Measurements from ENCODE around the gene PMM2.
"Not testable (repeated sequence)": the region's sequence is repeated elsewhere in the genome, so short reads cannot be mapped to it uniquely, and the experiment has no call there.

PMM2 gene

GRCh38 chr16:8874388-8874787 lies 76.7 kb downstream of the PMM2 start:
- DNase-seq (ENCODE audit: low read depth in 1 of 2, low spot score in 1 of 2), result no peak
- in situ Hi-C loops (cut with HindIII; ENCODE audit: low pct_unique_long_range_greater_than_20kb, low sequenced_read_pairs), result no loop called here
- no peak for TF ChIP-seq JUND (IDR thresholded peaks at IDR 0.05; ENCODE audit: low read depth)

GRCh38 chr16:8875317-8875716 lies 77.7 kb downstream of the PMM2 start:
- DNase-seq (ENCODE audit: low read depth in 1 of 2, low spot score in 1 of 2); in situ Hi-C loops (cut with HindIII; ENCODE audit: low pct_unique_long_range_greater_than_20kb, low sequenced_read_pairs): not testable (repeated sequence)

- no peak for TF ChIP-seq JUND (IDR thresholded peaks at IDR 0.05; ENCODE audit: low read depth)
- DNase-seq (ENCODE audit: low read depth in 1 of 2, low spot score in 1 of 2), result no peak
- in situ Hi-C loops (cut with HindIII; ENCODE audit: low pct_unique_long_range_greater_than_20kb, low sequenced_read_pairs), result no loop called here
Observed at GRCh38 chr16:8877894-8878522, 80.4 kb downstream of the PMM2 start.

GRCh38 chr16:8878523-8878911 lies 80.9 kb downstream of the PMM2 start:
- TF ChIP-seq JUND (IDR thresholded peaks at IDR 0.05; ENCODE audit: low read depth), result no peak
- DNase-seq (ENCODE audit: low read depth in 1 of 2, low spot score in 1 of 2), result no peak
- in situ Hi-C loops (cut with HindIII; ENCODE audit: low pct_unique_long_range_greater_than_20kb, low sequenced_read_pairs), result no loop called here

GRCh38 chr16:8880839-8881510 lies 83.3 kb downstream of the PMM2 start:
- no peak for TF ChIP-seq JUND (IDR thresholded peaks at IDR 0.05; ENCODE audit: low read depth)
- in situ Hi-C loops (cut with HindIII; ENCODE audit: low pct_unique_long_range_greater_than_20kb, low sequenced_read_pairs), result no loop called here
- DNase-seq (ENCODE audit: low read depth in 1 of 2, low spot score in 1 of 2), result no peak

GRCh38 chr16:8882041-8882617 lies 84.5 kb downstream of the PMM2 start, which contains the start of gene LITAFD:
TSS of gene LITAFD (plus strand) at chr16:8882351. CDS start at chr16:8884356, 2,005 bp downstream.
- no peak for DNase-seq (ENCODE audit: low read depth in 1 of 2, low spot score in 1 of 2)
- in situ Hi-C loops (cut with HindIII; ENCODE audit: low pct_unique_long_range_greater_than_20kb, low sequenced_read_pairs), result no loop called here
- TF ChIP-seq JUND (IDR thresholded peaks at IDR 0.05; ENCODE audit: low read depth), result no peak

- TF ChIP-seq JUND (IDR thresholded peaks at IDR 0.05; ENCODE audit: low read depth), result no peak
- in situ Hi-C loops (cut with HindIII; ENCODE audit: low pct_unique_long_range_greater_than_20kb, low sequenced_read_pairs), result no loop called here
- DNase-seq (ENCODE audit: low read depth in 1 of 2, low spot score in 1 of 2), result no peak
Observed at GRCh38 chr16:8882725-8883377, 85.2 kb downstream of the PMM2 start.

GRCh38 chr16:8885674-8886592 lies 88.3 kb downstream of the PMM2 start:
- DNase-seq (ENCODE audit: low read depth in 1 of 2, low spot score in 1 of 2), result no peak
- no peak for TF ChIP-seq JUND (IDR thresholded peaks at IDR 0.05; ENCODE audit: low read depth)
- in situ Hi-C loops (cut with HindIII; ENCODE audit: low pct_unique_long_range_greater_than_20kb, low sequenced_read_pairs), result no loop called here

- in situ Hi-C loops (cut with HindIII; ENCODE audit: low pct_unique_long_range_greater_than_20kb, low sequenced_read_pairs), result no loop called here
- DNase-seq (ENCODE audit: low read depth in 1 of 2, low spot score in 1 of 2), result no peak
- no peak for TF ChIP-seq JUND (IDR thresholded peaks at IDR 0.05; ENCODE audit: low read depth)
Observed at GRCh38 chr16:8886593-8887430, 89.2 kb downstream of the PMM2 start.

- no peak for DNase-seq (ENCODE audit: low read depth in 1 of 2, low spot score in 1 of 2)
- TF ChIP-seq JUND (IDR thresholded peaks at IDR 0.05; ENCODE audit: low read depth), result no peak
- in situ Hi-C loops (cut with HindIII; ENCODE audit: low pct_unique_long_range_greater_than_20kb, low sequenced_read_pairs), result no loop called here
Observed at GRCh38 chr16:8887431-8887765, 89.8 kb downstream of the PMM2 start.

GRCh38 chr16:8887952-8888560 lies 90.4 kb downstream of the PMM2 start:
- no peak for DNase-seq (ENCODE audit: low read depth in 1 of 2, low spot score in 1 of 2)
- no peak for TF ChIP-seq JUND (IDR thresholded peaks at IDR 0.05; ENCODE audit: low read depth)
- in situ Hi-C loops (cut with HindIII; ENCODE audit: low pct_unique_long_range_greater_than_20kb, low sequenced_read_pairs), result no loop called here
